ENCODE measurements around the gene KREMEN1. TPM values are rescaled to one million over a fixed set of nuclear protein-coding genes. Genes with fewer than 3 reads are reported as not detected.

KREMEN1 gene
- total and polyA plus RNA-seq, 3 experiments from 2014 or later: 0.16 to 0.28 TPM; not detected in 1

DNA sequence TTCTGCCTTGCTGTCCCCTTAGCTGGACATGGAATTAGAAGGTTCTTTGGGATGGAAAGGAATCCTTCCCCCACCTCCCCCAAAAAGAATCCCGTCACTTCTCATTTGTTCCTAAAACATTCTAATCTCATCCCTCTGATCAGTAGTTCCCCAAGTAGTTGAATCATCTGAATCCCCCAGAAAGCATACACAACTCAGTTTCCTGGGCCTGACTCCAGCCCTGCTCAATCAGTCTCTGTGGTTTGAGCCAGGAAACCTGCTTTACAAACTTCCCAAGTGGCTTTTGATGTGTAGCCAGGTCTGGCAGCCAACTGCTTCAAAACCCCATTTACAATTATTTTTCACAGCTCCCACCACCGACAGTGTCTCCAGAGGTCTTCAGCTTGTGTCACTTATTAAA is 31.4 kb upstream of the KREMEN1 start:
- H3K36me3 ChIP-seq (ENCODE audit: insufficient read depth, low read length): no peaks in the 10 kb centered on the region
- Mint-ChIP-seq H3K9me3 (no peaks in the 10 kb centered on the region), H3K4me1 (no peaks in the 10 kb centered on the region), H3K27ac (no peak overlapping the region), H3K27me3 (peaks cover 3 to 4% of the 10 kb centered on the region in 2 donors), H3K4me3 (no peak overlapping the region), H3K36me3 (no peaks in the 10 kb centered on the region)
- peaks cover 5% of the 10 kb centered on the region for H3K27me3 ChIP-seq (ENCODE audit: insufficient read depth, low read length, poor library complexity, severe bottlenecking)
- ChIA-PET CTCF (interaction anchor here (1.0 to 7.1 kb wide), 12 partner anchors 9 to 441 kb away, joined by 3 to 63 read pairs (median 8); no protein-coding TSS in a partner anchor), POLR2A (no interaction called here)
- H3K27ac ChIP-seq (ENCODE audit: low read depth, low read length): no peak overlapping the region
- no peak overlapping the region for H3K4me3 ChIP-seq (ENCODE audit: low read length)
- H3K9me3 ChIP-seq (ENCODE audit: low read length): no peaks in the 10 kb centered on the region
- no peak for DNase-seq
- H3K4me1 ChIP-seq (ENCODE audit: insufficient read depth, low read length): no peaks in the 10 kb centered on the region

DNA sequence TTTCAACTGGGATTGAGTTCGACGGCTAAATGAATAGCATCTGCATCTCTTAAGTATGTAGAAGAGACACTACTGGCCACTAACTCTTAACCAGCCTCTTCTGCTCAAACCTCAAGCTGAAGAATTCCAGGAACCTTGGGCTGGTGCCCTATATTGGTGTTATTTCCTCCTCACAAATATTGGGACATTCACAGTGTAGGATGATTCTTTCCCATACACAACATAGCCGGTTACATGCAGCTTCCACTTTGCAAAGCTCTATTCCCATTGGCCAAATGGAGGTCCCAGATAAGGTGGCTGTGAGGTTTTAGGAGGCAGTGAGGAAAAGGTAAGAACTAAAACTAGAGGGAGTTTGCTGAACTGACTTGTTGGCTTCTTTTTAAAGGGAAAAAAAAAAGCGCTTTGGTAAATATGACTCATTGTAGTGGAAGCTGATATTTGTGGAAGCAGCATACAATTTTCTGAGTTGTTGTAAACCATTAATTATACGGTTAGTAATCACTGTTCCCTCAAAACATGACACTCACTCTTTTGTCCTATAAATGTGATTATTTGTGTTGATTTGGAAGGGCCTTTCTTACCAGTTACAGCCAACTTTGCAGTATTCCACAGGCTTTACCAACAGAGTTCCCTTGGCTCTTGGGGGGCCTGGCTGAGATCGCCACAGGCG is 28.8 kb upstream of the KREMEN1 start:
- H3K27me3 Mint-ChIP-seq: peaks cover 0 to 4% of the 10 kb centered on the region in 2 donors
- H3K4me3 ChIP-seq (ENCODE audit: low read length): no peak overlapping the region
- H3K27ac ChIP-seq (ENCODE audit: low read depth, low read length): no peak overlapping the region
- no peaks in the 10 kb centered on the region for H3K4me1 ChIP-seq (ENCODE audit: insufficient read depth, low read length)
- no peak for DNase-seq
- H3K9me3 Mint-ChIP-seq: no peaks in the 10 kb centered on the region
- peaks cover 5% of the 10 kb centered on the region for H3K27me3 ChIP-seq (ENCODE audit: insufficient read depth, low read length, poor library complexity, severe bottlenecking)
- no peaks in the 10 kb centered on the region for H3K9me3 ChIP-seq (ENCODE audit: low read length)
- H3K36me3 ChIP-seq (ENCODE audit: insufficient read depth, low read length): no peaks in the 10 kb centered on the region
- no peaks in the 10 kb centered on the region for H3K4me1 Mint-ChIP-seq
- no peak overlapping the region for H3K4me3 Mint-ChIP-seq
- CTCF ChIA-PET: interaction anchor here (1.3 to 7.1 kb wide), 2 partner anchors 188 to 253 kb away, joined by 3 to 63 read pairs; no protein-coding TSS in a partner anchor
- POLR2A ChIA-PET: no interaction called here
- H3K27ac Mint-ChIP-seq: no peak overlapping the region
- peaks cover 0 to 3% (median 0%) of the 10 kb centered on the region in 3 donors for H3K36me3 Mint-ChIP-seq

DNA sequence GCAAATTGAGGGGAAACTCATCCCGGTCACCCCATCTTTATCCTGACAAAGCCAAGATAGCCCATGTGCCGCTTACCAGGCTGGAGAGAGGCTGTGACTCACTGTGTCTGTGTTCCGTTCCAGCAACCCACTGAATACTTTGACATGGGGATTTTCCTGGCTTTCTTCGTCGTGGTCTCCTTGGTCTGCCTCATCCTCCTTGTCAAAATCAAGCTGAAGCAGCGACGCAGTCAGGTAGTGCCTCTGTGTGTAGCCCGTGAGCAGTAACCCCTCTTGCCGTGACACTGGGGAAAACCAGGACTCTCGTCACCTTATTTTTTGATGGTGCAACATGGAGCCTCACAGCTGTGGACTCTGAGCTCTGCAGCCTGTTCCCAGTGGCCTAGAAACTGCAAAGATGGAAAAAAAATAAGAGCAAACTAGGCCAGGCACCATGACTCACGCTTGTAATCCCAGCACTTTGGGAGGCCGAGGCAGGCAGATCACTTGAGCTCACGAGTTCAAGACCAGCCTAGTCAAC is 28.1 kb upstream of the KREMEN1 start:
- Histone ChIP-seq H3K27ac (ENCODE audit: low read depth, low read length) (no peak overlapping the region), H3K36me3 (ENCODE audit: insufficient read depth, low read length) (no peaks in the 10 kb centered on the region), H3K4me3 (ENCODE audit: low read length) (no peak overlapping the region), H3K27me3 (ENCODE audit: insufficient read depth, low read length, poor library complexity, severe bottlenecking) (peaks cover 5% of the 10 kb centered on the region), H3K9me3 (ENCODE audit: low read length) (no peaks in the 10 kb centered on the region), H3K4me1 (ENCODE audit: insufficient read depth, low read length) (no peaks in the 10 kb centered on the region)
- CTCF ChIA-PET: interaction anchor here (0.6 kb wide), 1 partner anchor 16 kb away, joined by 3 read pairs; no protein-coding TSS in a partner anchor
- H3K36me3 Mint-ChIP-seq: peaks cover 0 to 3% (median 0%) of the 10 kb centered on the region in 3 donors
- no peak overlapping the region for H3K4me3 Mint-ChIP-seq
- peaks cover 0 to 4% of the 10 kb centered on the region in 2 donors for H3K27me3 Mint-ChIP-seq
- H3K9me3 Mint-ChIP-seq: no peaks in the 10 kb centered on the region
- POLR2A ChIA-PET: no interaction called here
- H3K4me1 Mint-ChIP-seq: no peaks in the 10 kb centered on the region
- no peak for DNase-seq
- no peak overlapping the region for H3K27ac Mint-ChIP-seq

DNA sequence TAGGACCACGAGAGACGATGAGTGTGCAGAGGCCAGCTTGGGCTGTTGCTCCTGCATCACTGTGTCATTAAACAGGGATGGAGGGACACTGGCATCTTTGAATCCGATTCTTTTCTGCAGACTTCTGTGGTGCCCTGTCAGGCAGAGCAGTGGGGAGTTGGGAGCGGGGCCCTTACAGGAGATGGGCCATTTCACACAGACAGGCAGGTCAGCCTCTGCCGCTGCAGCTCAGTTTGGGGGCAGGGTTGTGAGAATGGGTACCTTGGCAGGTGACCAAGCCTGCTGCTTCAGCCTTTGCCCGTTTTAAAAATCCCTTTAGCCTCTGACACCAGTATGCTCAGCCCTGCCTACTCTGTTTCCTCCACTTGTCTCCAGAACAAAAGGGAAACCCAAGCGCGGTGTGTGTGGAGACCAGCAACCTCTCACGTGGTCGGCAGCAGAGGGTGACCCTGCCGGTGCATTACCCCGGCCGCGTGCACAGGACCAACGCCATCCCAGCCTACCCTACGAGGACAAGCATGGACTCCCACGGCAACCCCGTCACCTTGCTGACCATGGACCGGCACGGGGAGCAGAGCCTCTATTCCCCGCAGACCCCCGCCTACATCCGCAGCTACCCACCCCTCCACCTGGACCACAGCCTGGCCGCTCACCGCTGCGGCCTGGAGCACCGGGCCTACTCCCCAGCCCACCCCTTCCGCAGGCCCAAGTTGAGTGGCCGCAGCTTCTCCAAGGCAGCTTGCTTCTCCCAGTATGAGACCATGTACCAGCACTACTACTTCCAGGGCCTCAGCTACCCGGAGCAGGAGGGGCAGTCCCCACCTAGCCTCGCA is 23.8 kb upstream of the KREMEN1 start:
- peaks cover 0 to 3% (median 0%) of the 10 kb centered on the region in 3 donors for H3K36me3 Mint-ChIP-seq
- no peaks in the 10 kb centered on the region for H3K9me3 Mint-ChIP-seq

DNA sequence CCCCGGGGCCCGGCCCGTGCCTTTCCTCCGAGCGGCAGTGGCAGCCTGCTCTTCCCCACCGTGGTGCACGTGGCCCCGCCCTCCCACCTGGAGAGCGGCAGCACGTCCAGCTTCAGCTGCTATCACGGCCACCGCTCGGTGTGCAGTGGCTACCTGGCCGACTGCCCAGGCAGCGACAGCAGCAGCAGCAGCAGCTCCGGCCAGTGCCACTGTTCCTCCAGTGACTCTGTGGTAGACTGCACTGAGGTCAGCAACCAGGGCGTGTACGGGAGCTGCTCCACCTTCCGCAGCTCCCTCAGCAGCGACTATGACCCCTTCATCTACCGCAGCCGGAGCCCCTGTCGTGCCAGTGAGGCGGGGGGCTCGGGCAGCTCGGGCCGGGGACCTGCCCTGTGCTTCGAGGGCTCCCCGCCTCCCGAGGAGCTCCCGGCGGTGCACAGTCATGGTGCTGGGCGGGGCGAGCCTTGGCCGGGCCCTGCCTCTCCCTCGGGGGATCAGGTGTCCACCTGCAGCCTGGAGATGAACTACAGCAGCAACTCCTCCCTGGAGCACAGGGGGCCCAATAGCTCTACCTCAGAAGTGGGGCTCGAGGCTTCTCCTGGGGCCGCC is 23.1 kb upstream of the KREMEN1 start:
- no peak overlapping the region for H3K4me3 Mint-ChIP-seq
- CTCF ChIA-PET: interaction anchor here (1.7 kb wide), 1 partner anchor 9 kb away, joined by 4 read pairs; no protein-coding TSS in a partner anchor

More for the DNA sequence above, 23.8 kb upstream of the KREMEN1 start:
- no peak overlapping the region for H3K27ac Mint-ChIP-seq
- no peak for DNase-seq
- H3K4me1 ChIP-seq (ENCODE audit: insufficient read depth, low read length): no peaks in the 10 kb centered on the region
- no peak overlapping the region for H3K27ac ChIP-seq (ENCODE audit: low read depth, low read length)
- H3K9me3 ChIP-seq (ENCODE audit: low read length): no peaks in the 10 kb centered on the region
- no peaks in the 10 kb centered on the region for H3K27me3 Mint-ChIP-seq
- H3K36me3 ChIP-seq (ENCODE audit: insufficient read depth, low read length): no peaks in the 10 kb centered on the region
- CTCF ChIA-PET: no interaction called here
- no peaks in the 10 kb centered on the region for H3K4me1 Mint-ChIP-seq
- no peak overlapping the region for H3K4me3 Mint-ChIP-seq
- POLR2A ChIA-PET: no interaction called here
- H3K27me3 ChIP-seq (ENCODE audit: insufficient read depth, low read length, poor library complexity, severe bottlenecking): no peaks in the 10 kb centered on the region
- no peak overlapping the region for H3K4me3 ChIP-seq (ENCODE audit: low read length)

DNA sequence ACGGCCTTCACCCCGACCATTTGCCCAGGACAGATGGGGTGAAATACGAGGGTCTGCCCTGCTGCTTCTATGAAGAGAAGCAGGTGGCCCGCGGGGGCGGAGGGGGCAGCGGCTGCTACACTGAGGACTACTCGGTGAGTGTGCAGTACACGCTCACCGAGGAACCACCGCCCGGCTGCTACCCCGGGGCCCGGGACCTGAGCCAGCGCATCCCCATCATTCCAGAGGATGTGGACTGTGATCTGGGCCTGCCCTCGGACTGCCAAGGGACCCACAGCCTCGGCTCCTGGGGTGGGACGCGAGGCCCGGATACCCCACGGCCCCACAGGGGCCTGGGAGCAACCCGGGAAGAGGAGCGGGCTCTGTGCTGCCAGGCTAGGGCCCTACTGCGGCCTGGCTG is 22.4 kb upstream of the KREMEN1 start:
- Histone ChIP-seq H3K36me3 (ENCODE audit: insufficient read depth, low read length) (no peaks in the 10 kb centered on the region), H3K4me1 (ENCODE audit: insufficient read depth, low read length) (no peaks in the 10 kb centered on the region), H3K4me3 (ENCODE audit: low read length) (no peak overlapping the region), H3K9me3 (ENCODE audit: low read length) (no peaks in the 10 kb centered on the region), H3K27ac (ENCODE audit: low read depth, low read length) (no peak overlapping the region), H3K27me3 (ENCODE audit: insufficient read depth, low read length, poor library complexity, severe bottlenecking) (no peaks in the 10 kb centered on the region)
- H3K36me3 Mint-ChIP-seq: peaks cover 0 to 3% (median 0%) of the 10 kb centered on the region in 3 donors
- no peaks in the 10 kb centered on the region for H3K4me1 Mint-ChIP-seq
- no peaks in the 10 kb centered on the region for H3K27me3 Mint-ChIP-seq
- ChIA-PET POLR2A (no interaction called here), CTCF (interaction anchor here (1.7 kb wide), 1 partner anchor 10 kb away, joined by 4 read pairs; no protein-coding TSS in a partner anchor)
- H3K4me3 Mint-ChIP-seq: no peak overlapping the region
- H3K27ac Mint-ChIP-seq: no peak overlapping the region
- H3K9me3 Mint-ChIP-seq: peaks cover 0 to 2% (median 0%) of the 10 kb centered on the region in 5 donors
- DNase-seq: no peak

More for the DNA sequence above, 23.1 kb upstream of the KREMEN1 start:
- POLR2A ChIA-PET: no interaction called here
- no peaks in the 10 kb centered on the region for H3K27me3 Mint-ChIP-seq
- H3K9me3 Mint-ChIP-seq: peaks cover 0 to 1% (median 0%) of the 10 kb centered on the region in 5 donors
- no peaks in the 10 kb centered on the region for H3K27me3 ChIP-seq (ENCODE audit: insufficient read depth, low read length, poor library complexity, severe bottlenecking)
- DNase-seq: no peak
- no peak overlapping the region for H3K27ac Mint-ChIP-seq
- no peaks in the 10 kb centered on the region for H3K4me1 ChIP-seq (ENCODE audit: insufficient read depth, low read length)
- no peaks in the 10 kb centered on the region for H3K36me3 ChIP-seq (ENCODE audit: insufficient read depth, low read length)
- no peaks in the 10 kb centered on the region for H3K4me1 Mint-ChIP-seq
- no peaks in the 10 kb centered on the region for H3K9me3 ChIP-seq (ENCODE audit: low read length)
- H3K36me3 Mint-ChIP-seq: peaks cover 0 to 3% (median 0%) of the 10 kb centered on the region in 3 donors
- no peak overlapping the region for H3K4me3 ChIP-seq (ENCODE audit: low read length)
- no peak overlapping the region for H3K27ac ChIP-seq (ENCODE audit: low read depth, low read length)

DNA sequence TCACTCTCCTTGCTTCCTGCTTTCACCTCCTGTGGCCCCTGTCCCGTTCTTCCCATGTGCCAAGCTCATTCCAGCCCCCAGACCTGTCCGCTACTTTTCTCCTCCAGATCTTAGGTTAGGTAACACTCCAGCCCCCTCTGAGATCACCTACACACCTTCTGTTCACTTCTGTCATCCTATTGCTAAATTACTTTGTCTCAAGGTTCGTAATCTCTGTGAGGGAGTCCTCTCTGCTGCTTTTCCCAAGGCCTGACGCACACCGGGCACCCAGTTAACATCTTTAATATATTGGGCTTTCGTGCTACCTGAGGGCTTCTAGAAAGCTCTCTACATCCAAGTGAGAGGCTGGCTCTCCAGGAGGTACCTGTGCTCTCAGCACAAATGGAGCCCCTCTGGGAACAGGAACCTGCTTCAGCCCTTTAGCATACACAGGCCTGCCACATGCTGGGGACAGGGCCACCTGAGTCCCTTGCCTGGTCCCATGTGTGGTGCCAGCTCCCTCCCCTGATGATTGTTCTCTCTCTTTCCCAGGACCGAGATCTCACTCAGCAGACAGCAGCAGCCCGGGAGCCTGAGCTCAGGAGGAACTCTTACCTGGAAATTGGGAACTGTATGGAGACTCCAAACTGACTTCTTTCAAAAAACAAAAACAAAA is 19.7 kb upstream of the KREMEN1 start:
- Histone ChIP-seq H3K27me3 (ENCODE audit: insufficient read depth, low read length, poor library complexity, severe bottlenecking) (no peaks in the 10 kb centered on the region), H3K27ac (ENCODE audit: low read depth, low read length) (no peak overlapping the region), H3K4me1 (ENCODE audit: insufficient read depth, low read length) (no peaks in the 10 kb centered on the region), H3K9me3 (ENCODE audit: low read length) (no peaks in the 10 kb centered on the region), H3K36me3 (ENCODE audit: insufficient read depth, low read length) (no peaks in the 10 kb centered on the region), H3K4me3 (ENCODE audit: low read length) (no peak overlapping the region)
- Mint-ChIP-seq H3K36me3 (peaks cover 0 to 3% (median 0%) of the 10 kb centered on the region in 3 donors), H3K4me1 (no peaks in the 10 kb centered on the region), H3K9me3 (peaks cover 0 to 2% (median 0%) of the 10 kb centered on the region in 5 donors), H3K27ac (peak overlapping the region in 1 of 8 donors; percentile 1), H3K27me3 (no peaks in the 10 kb centered on the region), H3K4me3 (no peak overlapping the region)
- ChIA-PET POLR2A (no interaction called here), CTCF (interaction anchor here (0.9 to 2.5 kb wide), 2 partner anchors 13 to 224 kb away, joined by 3 to 9 read pairs; no protein-coding TSS in a partner anchor)
- no peak for DNase-seq
